ENCODE data around the gene TEX47. TPM values are rescaled to one million over a fixed set of nuclear protein-coding genes. Genes with fewer than 3 reads are reported as not detected.

TEX47 gene
- total and polyA plus RNA-seq, 10 donors, result not detected

- intact Hi-C loops (cut with DNase I; ENCODE audit: low total_unique reads), result no loop called here
- 73 to 91% (median 81%) methylated on average over 2 of the region's 2 CpGs for WGBS, 5 donors
Observed at GRCh38 chr7:88757371-88757770, 38.2 kb downstream of the TEX47 start.

DNA sequence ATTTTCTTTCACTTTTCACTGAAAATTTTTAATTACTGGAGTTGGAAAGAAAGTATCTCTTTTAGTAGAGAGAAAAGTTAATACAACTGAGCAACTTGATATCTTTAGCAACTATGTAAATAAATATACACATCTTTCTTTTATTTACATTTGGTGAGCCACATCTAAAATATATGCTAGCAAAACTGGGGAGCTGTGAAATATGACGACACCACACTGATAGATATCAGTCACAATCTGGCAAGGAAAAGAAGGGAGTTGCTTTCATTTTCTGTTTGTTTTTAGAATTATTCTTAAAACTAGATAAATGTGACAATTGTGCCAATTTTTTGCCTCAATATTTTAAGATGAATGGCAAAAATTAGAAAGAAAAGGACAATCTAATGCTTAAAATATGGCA is 38.7 kb downstream of the TEX47 start:
- peaks cover 0 to 51% (median 38%) of the 10 kb centered on the region in 7 donors for H3K27me3 ChIP-seq (replicated peaks in 1 of 7)
- peaks cover 4 to 17% (median 9%) of the 10 kb centered on the region in 6 donors for H3K4me1 ChIP-seq
- 61 to 83% (median 68%) methylated on average over 1 of the region's 1 CpG for WGBS, 5 donors

More at GRCh38 chr7:88757371-88757770, 38.2 kb downstream of the TEX47 start:
- Histone ChIP-seq H3K4me3 (no peak overlapping the region), H3K27ac (no peak overlapping the region), H3K4me1 (peaks cover 4 to 17% (median 9%) of the 10 kb centered on the region in 6 donors), H3K27me3 (replicated peaks in 1 of 7) (peaks cover 0 to 55% (median 38%) of the 10 kb centered on the region in 7 donors), H3K9me3 (no peaks in the 10 kb centered on the region), H3K36me3 (no peaks in the 10 kb centered on the region)
- no peak for TF ChIP-seq POLR2A (IDR thresholded peaks at IDR 0.05)
- TF ChIP-seq, protein P1, sequence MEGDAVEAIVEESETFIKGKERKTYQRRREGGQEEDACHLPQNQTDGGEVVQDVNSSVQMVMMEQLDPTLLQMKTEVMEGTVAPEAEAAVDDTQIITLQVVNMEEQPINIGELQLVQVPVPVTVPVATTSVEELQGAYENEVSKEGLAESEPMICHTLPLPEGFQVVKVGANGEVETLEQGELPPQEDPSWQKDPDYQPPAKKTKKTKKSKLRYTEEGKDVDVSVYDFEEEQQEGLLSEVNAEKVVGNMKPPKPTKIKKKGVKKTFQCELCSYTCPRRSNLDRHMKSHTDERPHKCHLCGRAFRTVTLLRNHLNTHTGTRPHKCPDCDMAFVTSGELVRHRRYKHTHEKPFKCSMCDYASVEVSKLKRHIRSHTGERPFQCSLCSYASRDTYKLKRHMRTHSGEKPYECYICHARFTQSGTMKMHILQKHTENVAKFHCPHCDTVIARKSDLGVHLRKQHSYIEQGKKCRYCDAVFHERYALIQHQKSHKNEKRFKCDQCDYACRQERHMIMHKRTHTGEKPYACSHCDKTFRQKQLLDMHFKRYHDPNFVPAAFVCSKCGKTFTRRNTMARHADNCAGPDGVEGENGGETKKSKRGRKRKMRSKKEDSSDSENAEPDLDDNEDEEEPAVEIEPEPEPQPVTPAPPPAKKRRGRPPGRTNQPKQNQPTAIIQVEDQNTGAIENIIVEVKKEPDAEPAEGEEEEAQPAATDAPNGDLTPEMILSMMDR (IDR thresholded peaks at IDR 0.05 in 8 of 11, conservative IDR thresholded peaks at IDR 0.05 in 3 of 11), result no peak
- TF ChIP-seq POLR2AphosphoS5 (IDR thresholded peaks at IDR 0.05), result no peak
- no peak for DNase-seq

DNA sequence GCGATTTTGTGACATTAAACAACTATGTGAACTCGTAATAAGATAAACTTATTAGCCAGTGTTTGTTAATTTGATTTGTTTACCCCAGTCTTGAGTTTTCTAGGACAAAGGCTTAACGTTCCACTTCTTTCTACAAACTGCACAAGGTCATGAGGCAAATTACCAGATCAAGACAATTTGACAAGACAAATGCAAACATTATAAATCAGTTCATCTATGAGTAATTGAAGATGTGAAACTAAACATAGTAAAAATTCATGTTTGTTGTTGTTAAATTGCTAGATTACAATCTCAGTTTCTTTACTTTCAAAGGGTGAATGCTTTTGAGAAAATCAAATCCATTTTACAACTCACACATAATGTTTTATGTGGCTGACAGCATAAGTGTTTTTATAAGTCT is 49.4 kb downstream of the TEX47 start:
- H3K9me3 ChIP-seq, result peaks cover 0 to 5% (median 0%) of the 10 kb centered on the region in 8 donors
- 51 to 72% (median 65%) methylated on average over 3 of the region's 3 CpGs for WGBS, 5 donors
- no peak overlapping the region for H3K27ac ChIP-seq
- H3K27me3 ChIP-seq (replicated peaks in 1 of 7), result no peaks in the 10 kb centered on the region
- TF ChIP-seq POLR2A (IDR thresholded peaks at IDR 0.05) (no peak), POLR2AphosphoS5 (IDR thresholded peaks at IDR 0.05) (no peak)
- TF ChIP-seq, protein P1 (IDR thresholded peaks at IDR 0.05 in 8 of 11, conservative IDR thresholded peaks at IDR 0.05 in 3 of 11), result no peak
- no peak overlapping the region for H3K4me3 ChIP-seq
- DNase-seq, result no peak
- H3K36me3 ChIP-seq, result no peaks in the 10 kb centered on the region
- H3K4me1 ChIP-seq, result no peaks in the 10 kb centered on the region
- intact Hi-C loops (cut with DNase I; ENCODE audit: low total_unique reads), result no loop called here

More for the DNA sequence above, 38.7 kb downstream of the TEX47 start:
- Histone ChIP-seq H3K9me3 (no peaks in the 10 kb centered on the region), H3K4me3 (no peak overlapping the region), H3K36me3 (no peaks in the 10 kb centered on the region), H3K27ac (no peak overlapping the region)
- DNase-seq, result no peak
- intact Hi-C loops (cut with DNase I; ENCODE audit: low total_unique reads), result no loop called here
- TF ChIP-seq, protein P1 (IDR thresholded peaks at IDR 0.05 in 8 of 11, conservative IDR thresholded peaks at IDR 0.05 in 3 of 11), result no peak
- TF ChIP-seq POLR2AphosphoS5 (IDR thresholded peaks at IDR 0.05) (no peak), POLR2A (IDR thresholded peaks at IDR 0.05) (no peak)

Small RNA genes within 50 kb of the gene (small RNA-seq; reads per million reads assigned to genes)
- gene AC002127.1, result 0 reads per million in 4 donors

Other genes starting within 250 kb of the TEX47 start
- not detected for gene ZNF804B, start 36.0 kb downstream of the TEX47 start, total RNA-seq
- gene ZNF804B, start 36.0 kb downstream of the TEX47 start, polyA plus RNA-seq, result not detected

All from spleen (tissue), 11 donors.